Measurements from ENCODE around the gene EML1. TPM values are rescaled to one million over a fixed set of nuclear protein-coding genes. Genes with fewer than 3 reads are reported as not detected.

Gene EML1
- total RNA-seq, 4 donors from 2014 or later: 12.5 to 19.1 (median 16.6) TPM

GRCh38 chr14:99853206-99853605 lies 60.0 kb downstream of the EML1 start:
- peak in 1 of 2 donors; percentile 13 for DNase-seq
- Histone ChIP-seq H3K36me3 (no peaks in the 10 kb centered on the region), H3K27ac (no peak overlapping the region), H3K27me3 (no peaks in the 10 kb centered on the region), H3K4me1 (peaks cover 6 to 20% of the 10 kb centered on the region in 2 donors), H3K9me3 (no peaks in the 10 kb centered on the region), H3K4me3 (no peak overlapping the region)
- peak; percentile 21 to 30 for ATAC-seq
- intact Hi-C loops (cut with DNase I; ENCODE audit: low total_unique reads): no loop called here
- in situ Hi-C loops (cut with MboI; ENCODE audit: low sequenced_read_pairs in 4 of 4): no loop called here
- no peak for TF ChIP-seq POLR2A (IDR thresholded peaks at IDR 0.05)
- TF ChIP-seq, protein P1, sequence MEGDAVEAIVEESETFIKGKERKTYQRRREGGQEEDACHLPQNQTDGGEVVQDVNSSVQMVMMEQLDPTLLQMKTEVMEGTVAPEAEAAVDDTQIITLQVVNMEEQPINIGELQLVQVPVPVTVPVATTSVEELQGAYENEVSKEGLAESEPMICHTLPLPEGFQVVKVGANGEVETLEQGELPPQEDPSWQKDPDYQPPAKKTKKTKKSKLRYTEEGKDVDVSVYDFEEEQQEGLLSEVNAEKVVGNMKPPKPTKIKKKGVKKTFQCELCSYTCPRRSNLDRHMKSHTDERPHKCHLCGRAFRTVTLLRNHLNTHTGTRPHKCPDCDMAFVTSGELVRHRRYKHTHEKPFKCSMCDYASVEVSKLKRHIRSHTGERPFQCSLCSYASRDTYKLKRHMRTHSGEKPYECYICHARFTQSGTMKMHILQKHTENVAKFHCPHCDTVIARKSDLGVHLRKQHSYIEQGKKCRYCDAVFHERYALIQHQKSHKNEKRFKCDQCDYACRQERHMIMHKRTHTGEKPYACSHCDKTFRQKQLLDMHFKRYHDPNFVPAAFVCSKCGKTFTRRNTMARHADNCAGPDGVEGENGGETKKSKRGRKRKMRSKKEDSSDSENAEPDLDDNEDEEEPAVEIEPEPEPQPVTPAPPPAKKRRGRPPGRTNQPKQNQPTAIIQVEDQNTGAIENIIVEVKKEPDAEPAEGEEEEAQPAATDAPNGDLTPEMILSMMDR (IDR thresholded peaks at IDR 0.05 in 4 of 5, conservative IDR thresholded peaks at IDR 0.05 in 1 of 5): no peak

DNA sequence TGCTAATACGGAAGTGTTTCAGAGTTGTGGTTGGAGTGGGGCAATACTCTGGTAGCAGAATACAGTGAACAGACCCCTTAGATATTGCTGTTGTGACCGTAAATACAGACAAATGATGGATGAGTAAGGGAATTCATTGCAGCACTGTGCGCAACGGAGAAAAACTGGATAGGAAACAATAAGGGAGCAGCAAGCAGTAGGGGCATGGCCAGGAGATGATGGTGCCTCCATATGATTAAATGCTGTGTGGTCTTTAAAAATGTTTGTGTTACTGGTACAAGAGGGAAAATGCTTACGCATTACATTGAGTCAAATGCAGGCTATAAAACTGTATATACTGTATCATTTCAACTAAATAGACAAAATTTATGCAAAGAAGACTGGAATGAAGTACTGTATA lies 61.6 kb downstream of the EML1 start:
- intact Hi-C loops (cut with DNase I; ENCODE audit: low total_unique reads) (no loop called here), in situ Hi-C loops (cut with MboI; ENCODE audit: low sequenced_read_pairs in 4 of 4) (no loop called here)
- no peak for ATAC-seq
- Histone ChIP-seq H3K4me1 (peaks cover 6 to 20% of the 10 kb centered on the region in 2 donors), H3K4me3 (no peak overlapping the region), H3K36me3 (no peaks in the 10 kb centered on the region), H3K27ac (no peak overlapping the region), H3K9me3 (no peaks in the 10 kb centered on the region), H3K27me3 (no peaks in the 10 kb centered on the region)
- TF ChIP-seq POLR2A (IDR thresholded peaks at IDR 0.05): no peak
- TF ChIP-seq, protein P1 (IDR thresholded peaks at IDR 0.05 in 4 of 5, conservative IDR thresholded peaks at IDR 0.05 in 1 of 5): no peak
- DNase-seq: no peak

DNA sequence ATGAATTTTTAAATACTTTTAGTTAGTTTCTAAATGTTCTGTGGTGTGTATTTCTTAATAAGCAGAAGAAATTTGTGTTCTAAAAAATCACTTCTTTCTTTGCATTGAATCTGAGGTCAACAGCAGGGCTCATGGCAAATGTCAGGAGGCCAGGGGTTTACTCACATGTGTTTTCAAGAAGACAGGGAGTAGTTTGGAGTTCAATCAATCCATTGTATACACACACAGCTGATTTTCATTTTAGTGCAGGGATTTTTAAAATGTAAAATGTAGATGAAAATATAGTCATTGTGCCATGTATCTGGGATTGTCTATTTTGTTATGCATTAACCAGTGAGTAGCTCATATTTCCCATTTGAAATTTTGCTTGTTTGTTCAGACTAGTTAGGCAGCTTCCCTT lies 62.1 kb downstream of the EML1 start:
- no peak overlapping the region for H3K27ac ChIP-seq
- H3K4me1 ChIP-seq: peaks cover 6 to 20% of the 10 kb centered on the region in 2 donors
- in situ Hi-C loops (cut with MboI; ENCODE audit: low sequenced_read_pairs in 4 of 4) (no loop called here), intact Hi-C loops (cut with DNase I; ENCODE audit: low total_unique reads) (no loop called here)
- no peak for DNase-seq
- H3K36me3 ChIP-seq: no peaks in the 10 kb centered on the region
- H3K9me3 ChIP-seq: no peaks in the 10 kb centered on the region
- H3K4me3 ChIP-seq: no peak overlapping the region
- no peak for ATAC-seq
- TF ChIP-seq, protein P1 (IDR thresholded peaks at IDR 0.05 in 4 of 5, conservative IDR thresholded peaks at IDR 0.05 in 1 of 5): no peak
- TF ChIP-seq POLR2A (IDR thresholded peaks at IDR 0.05): no peak
- H3K27me3 ChIP-seq: no peaks in the 10 kb centered on the region

GRCh38 chr14:99857551-99857950 lies 64.3 kb downstream of the EML1 start:
- Histone ChIP-seq H3K36me3 (no peaks in the 10 kb centered on the region), H3K9me3 (no peaks in the 10 kb centered on the region), H3K27ac (no peak overlapping the region), H3K4me3 (no peak overlapping the region), H3K4me1 (peaks cover 6 to 20% of the 10 kb centered on the region in 2 donors), H3K27me3 (no peaks in the 10 kb centered on the region)
- TF ChIP-seq POLR2A (IDR thresholded peaks at IDR 0.05): no peak
- TF ChIP-seq, protein P1 (IDR thresholded peaks at IDR 0.05 in 4 of 5, conservative IDR thresholded peaks at IDR 0.05 in 1 of 5): no peak
- intact Hi-C loops (cut with DNase I; ENCODE audit: low total_unique reads) (no loop called here), in situ Hi-C loops (cut with MboI; ENCODE audit: low sequenced_read_pairs in 4 of 4) (no loop called here)
- ATAC-seq (no peak), DNase-seq (no peak)

DNA sequence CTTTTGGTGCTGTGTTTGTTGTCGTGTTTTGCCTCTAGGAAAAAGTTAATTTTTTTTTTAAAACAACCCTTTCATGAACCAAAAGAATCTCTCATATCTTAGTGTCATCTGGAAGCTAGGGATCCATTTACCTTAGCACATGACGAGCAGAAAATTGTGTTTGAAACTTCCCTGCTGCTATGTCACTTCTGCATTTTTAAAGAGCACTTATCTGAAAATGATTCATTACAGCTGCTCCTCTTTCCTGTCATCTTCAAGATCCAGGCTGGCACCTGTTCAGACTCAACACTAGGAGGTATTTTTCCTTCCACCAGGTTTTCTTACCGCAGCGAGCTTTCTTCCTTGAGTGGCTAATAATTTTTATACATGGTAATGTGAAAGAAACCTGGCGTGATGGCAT lies 67.0 kb downstream of the EML1 start:
- no peak for TF ChIP-seq POLR2A (IDR thresholded peaks at IDR 0.05)
- TF ChIP-seq, protein P1 (IDR thresholded peaks at IDR 0.05 in 4 of 5, conservative IDR thresholded peaks at IDR 0.05 in 1 of 5): no peak
- H3K36me3 ChIP-seq: no peaks in the 10 kb centered on the region
- H3K27ac ChIP-seq: no peak overlapping the region
- H3K27me3 ChIP-seq: no peaks in the 10 kb centered on the region
- intact Hi-C loops (cut with DNase I; ENCODE audit: low total_unique reads) (no loop called here), in situ Hi-C loops (cut with MboI; ENCODE audit: low sequenced_read_pairs in 4 of 4) (no loop called here)
- no peaks in the 10 kb centered on the region for H3K9me3 ChIP-seq
- H3K4me3 ChIP-seq: no peak overlapping the region
- no peak for ATAC-seq
- no peaks in the 10 kb centered on the region for H3K4me1 ChIP-seq
- DNase-seq: no peak

Measured in gastrocnemius medialis (tissue), 4 donors.